NOMO-1 treated with DMSO at 0.1 percent for 48 hours (cell line): ENCODE data around the gene WFDC1.
A peak's percentile ranks its signal among the peaks of the same experiment; 100 is the strongest.

Experiments
- DNase-seq: peaks from one replicate; lab custom pipeline; 2025; ENCODE audit not compliant: unreplicated experiment; lab: John Stamatoyannopoulos, UW

WFDC1 gene

GRCh38 chr16:84350685-84351400 is 56.2 kb downstream of the WFDC1 start:
- no peak for DNase-seq

GRCh38 chr16:84351630-84352029 is 57.0 kb downstream of the WFDC1 start:
- no peak for DNase-seq

GRCh38 chr16:84354306-84354705 is 59.6 kb downstream of the WFDC1 start:
- DNase-seq = no peak

- no peak for DNase-seq
Measured at GRCh38 chr16:84355149-84355548, 60.5 kb downstream of the WFDC1 start.

GRCh38 chr16:84356176-84356575 is 61.5 kb downstream of the WFDC1 start:
- DNase-seq = no peak

- no peak for DNase-seq
Measured at GRCh38 chr16:84356591-84357116, 62.0 kb downstream of the WFDC1 start.

- peak; percentile 97 for DNase-seq
Measured at GRCh38 chr16:84357191-84357651, 62.5 kb downstream of the WFDC1 start.

GRCh38 chr16:84358601-84359295 is 64.1 kb downstream of the WFDC1 start:
- DNase-seq = no peak

- DNase-seq = no peak
Measured at GRCh38 chr16:84359326-84359725, 64.6 kb downstream of the WFDC1 start.

- DNase-seq = no peak
Measured at GRCh38 chr16:84360170-84360569, 65.5 kb downstream of the WFDC1 start.

- DNase-seq = no peak
Measured at GRCh38 chr16:84360748-84361147, 66.1 kb downstream of the WFDC1 start.

- DNase-seq = no peak
Measured at GRCh38 chr16:84361546-84361945, 66.9 kb downstream of the WFDC1 start.

GRCh38 chr16:84362471-84362941 is 67.8 kb downstream of the WFDC1 start:
- DNase-seq = no peak

GRCh38 chr16:84366208-84366607 is 71.5 kb downstream of the WFDC1 start:
- DNase-seq = no peak

GRCh38 chr16:84367297-84367680 is 72.6 kb downstream of the WFDC1 start:
- peak; percentile 23 for DNase-seq

GRCh38 chr16:84367750-84368307 is 73.2 kb downstream of the WFDC1 start:
- DNase-seq = no peak

- no peak for DNase-seq
Measured at GRCh38 chr16:84368308-84368996, 73.8 kb downstream of the WFDC1 start, which contains the start of gene ATP2C2. TSS of gene ATP2C2 (plus strand) at chr16:84368538. CDS start at chr16:84368616, 78 bp downstream.

GRCh38 chr16:84369105-84369504 is 74.4 kb downstream of the WFDC1 start:
- DNase-seq = no peak

GRCh38 chr16:84369938-84370627 is 75.4 kb downstream of the WFDC1 start:
- DNase-seq = no peak

- no peak for DNase-seq
Measured at GRCh38 chr16:84370723-84371552, 76.3 kb downstream of the WFDC1 start.
